K562 (cell line): ENCODE data around the gene PRKCQ.

Experiments
- CREM ChIP-seq: IDR thresholded peaks from 2 replicates; pipeline ENCODE4 v1.6.1; 2014; ENCODE audit warnings: antibody characterized with exemption, low read depth
- FOXJ3 ChIP-seq: sonication (generic); formaldehyde crosslinking; IDR thresholded peaks from 2 replicates; pipeline ENCODE4 v1.4.0; 2020; ENCODE audit warnings: mild to moderate bottlenecking, missing genetic modification reagents
- MAFK ChIP-seq: IDR thresholded peaks from 2 replicates; pipeline ENCODE4 v1.6.1; 2011; ENCODE audit warnings: low read length, improper control_type of control experiment
- NELFE ChIP-seq: IDR thresholded peaks from 2 replicates; pipeline ENCODE4 v1.6.1; 2011; ENCODE audit warnings: mild to moderate bottlenecking; ENCODE audit not compliant: insufficient read depth, insufficient read length
- NFYB ChIP-seq: IDR thresholded peaks from 2 replicates; pipeline ENCODE4 v1.6.1; 2011; ENCODE audit warnings: mild to moderate bottlenecking, moderate library complexity; ENCODE audit not compliant: insufficient read length; ENCODE audit errors: extremely low read depth
- SETDB1 ChIP-seq: IDR thresholded peaks from one replicate; pipeline ENCODE4 v1.6.1; 2012; ENCODE audit warnings: low read length, control low read depth, inconsistent platforms
- TEAD4 ChIP-seq, 2 experiments: sonication (generic) in 1 of 2; formaldehyde crosslinking in 1 of 2; IDR thresholded peaks; 2 replicates each; pipeline versions ENCODE4 v1.6.1 to v1.8.0; 2012 to 2022; ENCODE audit warnings: borderline replicate concordance in 1 of 2, inconsistent platforms in 1 of 2, low read length in 1 of 2, mild to moderate bottlenecking in 1 of 2, missing genetic modification reagents in 1 of 2
- ZZZ3 ChIP-seq: fragments of 450-650 bp; IDR thresholded peaks from 2 replicates; pipeline ENCODE4 v1.6.1; 2016; ENCODE audit warnings: antibody characterized with exemption, mild to moderate bottlenecking, moderate library complexity
- TF ChIP-seq, protein P1 (sequence below): sonication (generic); formaldehyde crosslinking; IDR thresholded peaks from 2 replicates; pipeline ENCODE4 v1.8.1; 2023; ENCODE audit warnings: mild to moderate bottlenecking, missing genetic modification reagents, moderate library complexity

DNA sequence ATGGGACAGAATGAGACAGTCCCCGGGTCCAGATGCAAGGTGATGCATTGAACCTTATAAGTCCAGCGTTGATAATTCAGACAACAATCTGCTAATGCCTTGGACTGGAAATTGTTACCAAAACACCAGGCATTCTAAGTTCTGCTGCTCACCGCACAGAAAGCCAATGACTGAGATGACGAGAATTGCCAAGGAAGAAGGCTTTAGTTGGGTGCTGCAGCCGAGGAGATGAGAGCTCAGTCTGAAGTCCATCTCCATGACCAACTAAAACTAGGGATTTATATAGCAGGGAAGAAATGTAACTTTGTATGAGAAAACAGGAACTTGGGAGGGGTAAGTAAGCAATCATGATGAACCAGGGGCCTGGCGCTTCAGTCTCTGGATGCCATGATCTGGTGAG is 68.7 kb downstream of the PRKCQ start:
- TF ChIP-seq NELFE (no peak), SETDB1 (no peak), NFYB (no peak), CREM (no peak), ZZZ3 (no peak), FOXJ3 (CRISPR knock-in tag) (no peak), TEAD4 (IDR thresholded peaks at IDR 0.05; ENCODE audit: low read length) (no peak), TEAD4 (CRISPR knock-in tag; IDR thresholded peaks at IDR 0.05; ENCODE audit: borderline replicate concordance) (no peak), MAFK (no peak)
- TF ChIP-seq, protein P1, sequence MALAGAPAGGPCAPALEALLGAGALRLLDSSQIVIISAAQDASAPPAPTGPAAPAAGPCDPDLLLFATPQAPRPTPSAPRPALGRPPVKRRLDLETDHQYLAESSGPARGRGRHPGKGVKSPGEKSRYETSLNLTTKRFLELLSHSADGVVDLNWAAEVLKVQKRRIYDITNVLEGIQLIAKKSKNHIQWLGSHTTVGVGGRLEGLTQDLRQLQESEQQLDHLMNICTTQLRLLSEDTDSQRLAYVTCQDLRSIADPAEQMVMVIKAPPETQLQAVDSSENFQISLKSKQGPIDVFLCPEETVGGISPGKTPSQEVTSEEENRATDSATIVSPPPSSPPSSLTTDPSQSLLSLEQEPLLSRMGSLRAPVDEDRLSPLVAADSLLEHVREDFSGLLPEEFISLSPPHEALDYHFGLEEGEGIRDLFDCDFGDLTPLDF (CRISPR knock-in tag): no peak
